Measurements from ENCODE around the gene PDE4D.

DNA sequence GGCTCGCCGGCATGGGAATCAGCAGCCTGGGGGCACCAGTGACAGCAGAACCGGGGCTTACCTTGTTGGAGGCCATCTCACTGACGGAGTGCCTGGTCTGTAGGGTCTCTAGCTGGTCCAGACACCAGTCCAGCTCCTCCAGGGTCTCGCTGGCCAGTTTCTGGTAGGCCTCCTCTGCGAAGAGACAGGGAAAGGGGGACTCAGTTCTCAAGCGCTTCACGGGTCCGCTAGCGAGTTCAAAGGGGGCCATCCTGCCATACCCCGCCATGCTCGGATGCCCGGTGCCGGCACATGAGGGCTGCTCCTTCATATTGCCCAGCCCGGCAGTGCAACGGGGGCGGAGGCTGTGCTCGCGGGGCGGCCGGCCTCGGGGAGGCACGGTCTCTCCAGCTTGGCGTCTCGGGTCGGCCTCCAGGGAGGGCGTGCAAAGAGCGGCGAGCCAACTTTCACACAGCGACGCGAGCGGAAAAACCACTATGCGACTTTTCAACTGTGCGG lies 854.7 kb downstream of the PDE4D start:
- TF ChIP-seq EZH2phosphoT487 (IDR thresholded peaks at IDR 0.05; ENCODE audit: insufficient read depth, low read depth) (no peak), EZH2 (IDR thresholded peaks at IDR 0.05; ENCODE audit: insufficient read depth, poor library complexity, severe bottlenecking) (no peak)

Measured in GM23248 (cell line).